Fibroblast of lung (primary cell): Measurements from ENCODE around the gene ZNF207. TPM values are rescaled to one million over a fixed set of nuclear protein-coding genes. Genes with fewer than 3 reads are reported as not detected.

Experiments used
- DNase-seq, 2 donors: peaks; one replicate each; pipeline versions ENCODE4 v3.0.0 to v3.0.0-alpha.2; 2010; ENCODE audit warnings: low read depth in 2 of 2
- H2AFZ ChIP-seq: 2 replicates; pipeline ENCODE4 v1.5.1; 2012; ENCODE audit warnings: low read length, control low read depth, inconsistent platforms
- H3K27ac ChIP-seq: 2 replicates; pipeline ENCODE4 v1.5.1; 2011; ENCODE audit warnings: low read length, control low read depth; ENCODE audit not compliant: insufficient read depth
- H3K27me3 ChIP-seq: 2 replicates; pipeline ENCODE4 v1.5.1; 2011; ENCODE audit warnings: mild to moderate bottlenecking, low read length; ENCODE audit not compliant: control insufficient read depth, insufficient read depth
- H3K36me3 ChIP-seq: 2 replicates; pipeline ENCODE4 v1.5.1; 2011; ENCODE audit warnings: low read length; ENCODE audit not compliant: control insufficient read depth, insufficient read depth
- H3K4me1 ChIP-seq: 2 replicates; pipeline ENCODE4 v1.5.1; 2011; ENCODE audit warnings: low read length; ENCODE audit not compliant: control insufficient read depth, insufficient read depth; ENCODE audit errors: extremely low read depth
- H3K4me2 ChIP-seq: 2 replicates; pipeline ENCODE4 v1.5.1; 2011; ENCODE audit warnings: low read length, control low read depth; ENCODE audit not compliant: insufficient read depth; ENCODE audit errors: extremely low read depth
- H3K4me3 ChIP-seq, 4 experiments: fragments of 200-600 bp in 1 of 4; sonication (generic) in 1 of 4; replicated peaks in 1 of 4; 2 replicates each; pipeline ENCODE4 v1.5.1; 2011 to 2016; ENCODE audit warnings: low read length in 4 of 4, low read depth in 3 of 4, mild to moderate bottlenecking in 3 of 4, control low read depth in 2 of 4, inconsistent platforms in 1 of 4, mixed read lengths in 1 of 4; ENCODE audit not compliant: insufficient read depth in 1 of 4; ENCODE audit errors: control extremely low read depth in 1 of 4
- H3K79me2 ChIP-seq: 2 replicates; pipeline ENCODE4 v1.5.1; 2012; ENCODE audit warnings: mild to moderate bottlenecking, low read length, inconsistent platforms; ENCODE audit not compliant: control insufficient read depth, insufficient read depth
- H3K9ac ChIP-seq: 2 replicates; pipeline ENCODE4 v1.5.1; 2011; ENCODE audit warnings: mild to moderate bottlenecking, low read length, control low read depth; ENCODE audit not compliant: insufficient read depth
- H3K9me3 ChIP-seq: 2 replicates; pipeline ENCODE4 v1.5.1; 2012; ENCODE audit warnings: low read depth, low read length; ENCODE audit not compliant: control insufficient read depth, insufficient read depth
- H4K20me1 ChIP-seq: 2 replicates; pipeline ENCODE4 v1.5.1; 2011; ENCODE audit warnings: low read length; ENCODE audit not compliant: control insufficient read depth, insufficient read depth; ENCODE audit errors: extremely low read depth
- CTCF ChIP-seq, 2 donors: IDR thresholded peaks in 1 of 2; conservative IDR thresholded peaks in 1 of 2; 1 replicate in 1 of 2; 2 replicates in 1 of 2; pipeline ENCODE4 v1.5.1; 2011 to 2012; ENCODE audit warnings: low read length in 2 of 2, control low read depth in 1 of 2, inconsistent platforms in 1 of 2, low read depth in 1 of 2, mild to moderate bottlenecking in 1 of 2
- EZH2 ChIP-seq: IDR thresholded peaks from 2 replicates; pipeline ENCODE4 v1.5.1; 2012; ENCODE audit warnings: low read length, control low read depth, mild to moderate bottlenecking; ENCODE audit errors: missing control alignments
- polyA plus RNA-seq, 2 donors: library from polyadenylated mRNA; depleted of rRNA in 1 of 2; stranded (reverse) in 1 of 2; unstranded in 1 of 2; fragments of >200 nt; gene quantifications; 2 replicates each; pipeline ENCODE4 v1.2.1, GENCODE V29; 2011 to 2012; ENCODE audit warnings: missing spikeins in 1 of 2
- total RNA-seq: library from RNA; depleted of rRNA; stranded (reverse); fragments of >200 nt; gene quantifications from 2 replicates; pipeline ENCODE4 v1.2.1, GENCODE V29; 2014

ZNF207 gene
- total and polyA plus RNA-seq, 2 donors (not counting 1 experiment from before 2014, with no cell fraction given), result 75.3 to 279 TPM

- DNase-seq, result no peak
- no peaks in the 10 kb centered on the region for H4K20me1 ChIP-seq
- H3K4me2 ChIP-seq, result no peak overlapping the region
- H2AFZ ChIP-seq, result no peak overlapping the region
- no peak overlapping the region for H3K27ac ChIP-seq
- no peaks in the 10 kb centered on the region for H3K4me1 ChIP-seq
- no peaks in the 10 kb centered on the region for H3K9me3 ChIP-seq
- no peak overlapping the region for H3K4me3 ChIP-seq
- H3K9ac ChIP-seq, result no peak overlapping the region
- H3K27me3 ChIP-seq, result no peaks in the 10 kb centered on the region
- peaks cover 15% of the 10 kb centered on the region for H3K36me3 ChIP-seq
- TF ChIP-seq CTCF (conservative IDR thresholded peaks at IDR 0.05 in 1 of 2, IDR thresholded peaks at IDR 0.05 in 1 of 2; ENCODE audit: low read depth in 1 of 2, low read length in 2 of 2), result no peak
- TF ChIP-seq EZH2, result no peak
- H3K79me2 ChIP-seq, result peaks cover 62% of the 10 kb centered on the region
Observed at GRCh38 chr17:32361270-32361669, 11.3 kb downstream of the ZNF207 start.

GRCh38 chr17:32370426-32370825 lies 20.5 kb downstream of the ZNF207 start:
- H3K36me3 ChIP-seq, result peaks cover 19% of the 10 kb centered on the region
- no peak overlapping the region for H2AFZ ChIP-seq
- H4K20me1 ChIP-seq, result no peaks in the 10 kb centered on the region
- no peak overlapping the region for H3K9ac ChIP-seq
- DNase-seq, result no peak
- peaks cover 35% of the 10 kb centered on the region for H3K79me2 ChIP-seq
- TF ChIP-seq EZH2 (no peak), CTCF (conservative IDR thresholded peaks at IDR 0.05 in 1 of 2, IDR thresholded peaks at IDR 0.05 in 1 of 2; ENCODE audit: low read depth in 1 of 2, low read length in 2 of 2) (no peak)
- no peaks in the 10 kb centered on the region for H3K27me3 ChIP-seq
- H3K9me3 ChIP-seq, result no peaks in the 10 kb centered on the region
- H3K4me1 ChIP-seq, result no peaks in the 10 kb centered on the region
- no peak overlapping the region for H3K27ac ChIP-seq
- H3K4me2 ChIP-seq, result no peak overlapping the region
- H3K4me3 ChIP-seq, result no peak overlapping the region

GRCh38 chr17:32382526-32383223 lies 32.7 kb downstream of the ZNF207 start:
- Histone ChIP-seq H3K4me1 (no peaks in the 10 kb centered on the region), H3K36me3 (peaks cover 8% of the 10 kb centered on the region), H3K79me2 (no peaks in the 10 kb centered on the region), H3K9me3 (no peaks in the 10 kb centered on the region), H3K27me3 (no peaks in the 10 kb centered on the region), H3K4me3 (no peak overlapping the region), H4K20me1 (no peaks in the 10 kb centered on the region), H3K9ac (no peak overlapping the region), H3K27ac (no peak overlapping the region), H2AFZ (no peak overlapping the region), H3K4me2 (no peak overlapping the region)
- no peak for DNase-seq
- no peak for TF ChIP-seq CTCF (conservative IDR thresholded peaks at IDR 0.05 in 1 of 2, IDR thresholded peaks at IDR 0.05 in 1 of 2; ENCODE audit: low read depth in 1 of 2, low read length in 2 of 2)
